GM18526 (cell line): ENCODE data around the gene LNX1.

Experiments
- POLR2A ChIP-seq: IDR thresholded peaks from 3 replicates; pipeline ENCODE4 v1.6.1; 2011; ENCODE audit not compliant: insufficient read length; ENCODE audit errors: extremely low read depth

LNX1 gene

GRCh38 chr4:53455766-53456165 lies 135.5 kb downstream of the LNX1 start:
- TF ChIP-seq POLR2A = no peak

GRCh38 chr4:53453385-53453784 lies 137.9 kb downstream of the LNX1 start:
- no peak for TF ChIP-seq POLR2A

- no peak for TF ChIP-seq POLR2A
These were observed 140.5 kb downstream of the LNX1 start for GRCh38 chr4:53450773-53451172.

- no peak for TF ChIP-seq POLR2A
These were observed 146.3 kb downstream of the LNX1 start for GRCh38 chr4:53444954-53445353.

DNA sequence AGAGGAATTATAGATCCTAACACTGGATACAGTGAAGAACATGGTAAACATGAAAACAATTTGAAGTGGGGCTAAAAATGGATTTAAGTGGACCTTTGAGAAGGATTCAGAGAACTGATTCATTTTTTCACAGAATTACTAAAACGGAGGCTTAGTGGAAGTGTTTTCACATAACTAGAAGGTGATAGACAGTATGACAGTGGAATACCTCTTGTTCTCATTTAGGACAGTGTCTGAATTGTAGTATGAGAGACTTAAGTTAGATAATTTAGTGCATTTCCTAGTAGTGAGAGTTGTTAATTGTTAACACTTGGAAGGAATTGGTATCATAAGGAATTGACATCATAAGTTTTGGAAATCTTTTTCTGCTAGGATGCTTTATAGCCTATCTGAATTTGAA lies 149.7 kb downstream of the LNX1 start:
- TF ChIP-seq POLR2A = no peak

- no peak for TF ChIP-seq POLR2A
These were observed 155.0 kb downstream of the LNX1 start for GRCh38 chr4:53436251-53436650.

DNA sequence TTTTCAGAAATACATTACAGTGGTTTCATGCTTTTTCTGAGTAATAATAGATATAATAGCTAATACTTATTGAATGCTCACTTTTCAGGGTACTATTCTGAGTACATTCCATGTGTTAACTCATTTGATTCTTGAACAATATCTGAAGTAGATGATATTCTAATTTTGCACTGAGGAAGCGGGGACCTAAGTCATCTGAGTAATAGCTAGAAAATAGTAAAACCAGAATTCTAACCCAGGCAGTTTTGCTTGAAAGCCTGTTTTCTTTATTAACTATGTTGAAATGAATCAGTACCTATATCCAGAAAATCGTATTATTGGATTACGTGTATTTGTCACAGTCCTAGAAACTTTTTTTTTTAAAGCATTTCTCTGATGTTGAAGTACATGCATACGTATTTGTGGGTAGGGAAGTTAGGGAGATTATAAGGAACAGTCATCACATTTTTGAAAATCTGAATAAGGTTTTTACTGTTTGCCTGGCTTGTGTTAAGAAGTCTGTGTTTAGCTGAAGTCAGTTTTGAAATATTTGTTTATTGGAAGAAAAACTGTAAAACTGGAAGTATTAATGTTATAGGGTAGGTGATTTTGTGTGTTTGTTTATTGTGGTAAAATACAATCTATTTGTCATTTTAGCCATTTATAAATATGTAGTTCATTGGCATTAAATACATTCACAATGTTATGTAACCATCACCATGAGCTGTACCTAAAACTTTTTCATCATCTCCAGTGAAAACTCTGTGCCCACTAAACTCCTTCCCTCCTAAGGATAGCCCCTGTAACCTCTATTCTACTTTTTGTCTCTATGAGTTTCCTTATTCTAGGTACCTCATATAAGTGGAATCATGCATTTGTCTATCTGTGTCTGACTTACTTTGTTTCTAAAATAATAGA lies 158.5 kb downstream of the LNX1 start:
- TF ChIP-seq POLR2A = no peak

DNA sequence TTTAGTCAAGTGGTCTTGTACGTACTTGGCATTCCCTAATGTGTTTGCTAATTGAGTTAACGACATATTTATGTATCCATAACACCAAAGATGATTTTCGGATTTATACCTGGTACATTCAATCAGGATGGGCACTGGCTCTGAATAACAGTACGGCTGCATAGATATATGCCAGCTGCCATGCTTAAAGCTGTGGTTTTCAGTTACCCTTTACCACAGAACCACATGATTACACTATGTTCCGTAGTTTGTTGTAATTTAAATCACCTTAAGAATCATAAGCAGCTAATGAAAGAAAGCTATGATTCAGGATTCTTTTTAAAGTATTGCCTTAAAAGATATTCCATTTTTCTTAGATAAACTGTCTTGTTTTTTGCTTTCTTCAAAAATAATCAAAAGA lies 160.2 kb downstream of the LNX1 start:
- TF ChIP-seq POLR2A = no peak

DNA sequence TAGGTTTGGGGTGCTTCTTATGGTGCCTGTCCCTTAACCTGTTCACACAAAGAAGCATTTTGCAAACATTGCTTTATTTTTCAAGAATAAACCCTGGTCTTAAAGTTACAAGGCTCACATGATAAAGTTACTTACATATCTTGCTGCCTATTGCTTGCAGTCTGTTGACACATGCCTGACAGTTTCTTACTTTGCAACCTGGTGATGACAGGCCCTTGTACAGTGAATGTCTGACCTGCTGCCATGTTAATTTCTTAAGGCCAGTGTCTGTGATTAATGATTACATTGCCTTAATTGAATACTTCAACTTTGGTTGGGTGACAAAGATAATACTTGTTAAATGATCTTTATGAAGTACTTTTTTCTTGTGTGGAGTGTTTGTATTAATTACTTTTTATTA lies 163.9 kb downstream of the LNX1 start:
- TF ChIP-seq POLR2A = no peak

GRCh38 chr4:53424280-53424679 lies 167.0 kb downstream of the LNX1 start:
- no peak for TF ChIP-seq POLR2A

GRCh38 chr4:53422367-53422766 lies 168.9 kb downstream of the LNX1 start:
- TF ChIP-seq POLR2A = no peak

DNA sequence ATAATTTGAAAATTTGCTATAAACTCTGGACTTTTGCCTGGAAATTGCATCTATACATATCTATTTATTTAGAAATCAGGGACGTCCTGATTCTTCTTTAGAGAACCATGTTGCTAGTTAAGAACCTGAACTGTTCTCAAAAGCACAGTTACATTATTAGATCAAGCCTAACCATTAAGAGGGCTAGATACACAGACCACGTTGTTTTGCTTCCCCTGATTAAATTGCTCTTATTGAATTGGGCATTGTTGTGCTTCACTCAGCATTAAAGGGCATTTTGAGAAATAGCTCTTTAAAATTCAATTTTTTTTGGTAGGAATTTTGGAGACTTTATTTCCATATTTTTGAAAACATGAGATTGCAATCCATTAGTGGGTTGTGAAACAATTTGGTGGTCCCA lies 169.5 kb downstream of the LNX1 start:
- no peak for TF ChIP-seq POLR2A

GRCh38 chr4:53419208-53419607 lies 172.1 kb downstream of the LNX1 start:
- no peak for TF ChIP-seq POLR2A
